Breast epithelium (tissue), 4 donors: ENCODE data around the gene SALL4. TPM values are rescaled to one million over a fixed set of nuclear protein-coding genes. Genes with fewer than 3 reads are reported as not detected.
"Not testable (repeated sequence)": the region's sequence is repeated elsewhere in the genome, so short reads cannot be mapped to it uniquely, and the experiment has no call there.

Experiments
- DNase-seq, 2 donors: peaks; one replicate each; pipeline ENCODE4 v3.0.0-alpha.2; 2019; ENCODE audit warnings: low spot score in 2 of 2
- H3K27ac ChIP-seq, 2 donors: fragments of 200-600 bp; sonication (generic) in 1 of 2; one replicate each; pipeline ENCODE4 v1.5.1; 2016 to 2019; ENCODE audit warnings: mild to moderate bottlenecking in 1 of 2
- H3K27me3 ChIP-seq, 2 donors: fragments of 200-600 bp; sonication (generic) in 1 of 2; one replicate each; pipeline versions ENCODE4 v1.5.1 to v1.6.0; 2017 to 2019; ENCODE audit warnings: control low read depth in 1 of 2, mild to moderate bottlenecking in 1 of 2
- H3K36me3 ChIP-seq: fragments of 200-600 bp; one replicate; pipeline ENCODE4 v1.5.1; 2019
- H3K4me1 ChIP-seq, 2 donors: fragments of 200-600 bp; sonication (generic); one replicate each; pipeline ENCODE4 v1.5.1; 2016 to 2019; ENCODE audit warnings: control low read depth in 1 of 2
- H3K4me3 ChIP-seq, 3 donors: fragments of 200-600 bp; sonication (generic); 1 replicate in 2 of 3; 2 replicates in 1 of 3; pipeline ENCODE4 v1.5.1; 2016 to 2019; ENCODE audit warnings: mild to moderate bottlenecking in 3 of 3, moderate library complexity in 2 of 3
- H3K9me3 ChIP-seq, 2 donors: fragments of 200-600 bp; sonication (generic) in 1 of 2; one replicate each; pipeline ENCODE4 v1.5.1; 2016 to 2019; ENCODE audit warnings: control low read depth in 1 of 2
- CTCF ChIP-seq, 3 donors: fragments of 450-650 bp; IDR thresholded peaks; one replicate each; pipeline ENCODE4 v1.5.1; 2016 to 2017; ENCODE audit warnings: antibody characterized with exemption in 3 of 3, mild to moderate bottlenecking in 3 of 3, moderate library complexity in 3 of 3
- POLR2A ChIP-seq: fragments of 450-650 bp; IDR thresholded peaks from one replicate; pipeline ENCODE4 v1.6.1; 2016; ENCODE audit warnings: antibody characterized with exemption, mild to moderate bottlenecking, moderate library complexity
- POLR2AphosphoS5 ChIP-seq, 3 donors: sonication (generic); formaldehyde crosslinking; IDR thresholded peaks; one replicate each; pipeline ENCODE4 v1.6.1; 2017; ENCODE audit warnings: antibody characterized with exemption in 3 of 3
- intact Hi-C: fragments of 100-400 bp; cut with DNase I; formaldehyde crosslinking; loops from one replicate; pipeline ENCODE4 v1.15.1; 2023; ENCODE audit warnings: low total_unique reads
- total RNA-seq, 3 donors: library from RNA; depleted of rRNA; stranded (reverse); fragments of >200 nt; gene quantifications; one replicate each; pipeline ENCODE4 v1.1.0, GENCODE V29; 2016

SALL4 gene
- total RNA-seq, 3 donors from 2014 or later, result 0.29 to 0.33 (median 0.32) TPM

- H3K27me3 ChIP-seq, result no peaks in the 10 kb centered on the region
- no peaks in the 10 kb centered on the region for H3K36me3 ChIP-seq
- no peak overlapping the region for H3K27ac ChIP-seq
- no peak overlapping the region for H3K4me3 ChIP-seq
- DNase-seq, result no peak
- TF ChIP-seq POLR2AphosphoS5 (IDR thresholded peaks at IDR 0.05) (no peak), POLR2A (no peak), CTCF (IDR thresholded peaks at IDR 0.05) (no peak)
- no peaks in the 10 kb centered on the region for H3K9me3 ChIP-seq
- intact Hi-C loops, result no loop called here
- no peaks in the 10 kb centered on the region for H3K4me1 ChIP-seq
These were observed 61.5 kb downstream of the SALL4 start for GRCh38 chr20:51740838-51741237.

GRCh38 chr20:51740308-51740707 is 62.0 kb downstream of the SALL4 start:
- H3K36me3 ChIP-seq, DNase-seq, H3K27ac ChIP-seq, H3K27me3 ChIP-seq, H3K9me3 ChIP-seq, H3K4me1 ChIP-seq, intact Hi-C loops, H3K4me3 ChIP-seq: not testable (repeated sequence)

- no peak for DNase-seq
- intact Hi-C loops, result no loop called here
- H3K4me3 ChIP-seq, result no peak overlapping the region
- H3K4me1 ChIP-seq, result no peaks in the 10 kb centered on the region
- H3K27me3 ChIP-seq, result no peaks in the 10 kb centered on the region
- no peak overlapping the region for H3K27ac ChIP-seq
- no peaks in the 10 kb centered on the region for H3K9me3 ChIP-seq
- H3K36me3 ChIP-seq, result no peaks in the 10 kb centered on the region
- TF ChIP-seq POLR2A (no peak), POLR2AphosphoS5 (IDR thresholded peaks at IDR 0.05) (no peak), CTCF (IDR thresholded peaks at IDR 0.05) (no peak)
These were observed 62.5 kb downstream of the SALL4 start for GRCh38 chr20:51739722-51740249.

- no peak for DNase-seq
- Histone ChIP-seq H3K36me3 (no peaks in the 10 kb centered on the region), H3K4me1 (no peaks in the 10 kb centered on the region), H3K27ac (no peak overlapping the region), H3K4me3 (no peak overlapping the region), H3K27me3 (no peaks in the 10 kb centered on the region), H3K9me3 (no peaks in the 10 kb centered on the region)
- TF ChIP-seq CTCF (IDR thresholded peaks at IDR 0.05) (no peak), POLR2AphosphoS5 (IDR thresholded peaks at IDR 0.05) (no peak), POLR2A (no peak)
- intact Hi-C loops, result no loop called here
These were observed 63.4 kb downstream of the SALL4 start for GRCh38 chr20:51738877-51739447.

GRCh38 chr20:51738261-51738660 is 64.1 kb downstream of the SALL4 start:
- H3K9me3 ChIP-seq, H3K4me1 ChIP-seq, H3K27ac ChIP-seq, DNase-seq, H3K36me3 ChIP-seq, intact Hi-C loops, H3K4me3 ChIP-seq, H3K27me3 ChIP-seq: not testable (repeated sequence)

- Histone ChIP-seq H3K4me3 (no peak overlapping the region), H3K9me3 (no peaks in the 10 kb centered on the region), H3K27ac (no peak overlapping the region), H3K36me3 (no peaks in the 10 kb centered on the region), H3K27me3 (no peaks in the 10 kb centered on the region), H3K4me1 (no peaks in the 10 kb centered on the region)
- DNase-seq, result no peak
- intact Hi-C loops, result no loop called here
- TF ChIP-seq CTCF (IDR thresholded peaks at IDR 0.05), result no peak
- no peak for TF ChIP-seq POLR2A
- TF ChIP-seq POLR2AphosphoS5 (IDR thresholded peaks at IDR 0.05), result no peak
These were observed 65.4 kb downstream of the SALL4 start for GRCh38 chr20:51736947-51737346.
